ENCODE data around the gene NCAM1.

- no peak for TF ChIP-seq CTCF (IDR thresholded peaks at IDR 0.05)
- TF ChIP-seq ZFX (IDR thresholded peaks at IDR 0.05; ENCODE audit: borderline replicate concordance) = no peak
These were observed 74.5 kb downstream of the NCAM1 start for GRCh38 chr11:113035708-113036107.

All from 22Rv1 (cell line).